H1 (cell line): Measurements from ENCODE around the gene PLA2G15. TPM values are rescaled to one million over a fixed set of nuclear protein-coding genes. Genes with fewer than 3 reads are reported as not detected.

ENCODE experiments used
- CTCF ChIA-PET: fragments of 300-600 bp; sonication (Branson Sonifier 250); formaldehyde crosslinking; loops from one replicate; lab custom pipeline; 2021; ENCODE audit not compliant: partially characterized antibody; lab: Charles Lee
- POLR2A ChIA-PET: fragments of 300-600 bp; sonication (Branson Sonifier 250); formaldehyde crosslinking; loops from one replicate; lab custom pipeline; 2021; ENCODE audit warnings: inconsistent platforms; ENCODE audit not compliant: partially characterized antibody; lab: Charles Lee
- DNase-seq, 2 experiments: peaks; one replicate each; pipeline versions ENCODE4 v3.0.0 to v3.0.0-alpha.2; 2010 to 2022; ENCODE audit warnings: low spot score in 2 of 2, low read depth in 1 of 2, mixed read lengths in 1 of 2
- FAIRE-seq: peaks from 2 replicates; lab custom pipeline; 2011; peaks lifted over from hg19 to GRCh38; lab: Jason Lieb, UNC
- H2AFZ ChIP-seq: 2 replicates; pipeline ENCODE4 v1.8.1; 2012; ENCODE audit warnings: low read length, inconsistent platforms
- H2AK5ac ChIP-seq: 2 replicates; pipeline ENCODE4 v1.6.1; 2013; ENCODE audit warnings: low read depth, low read length
- H2BK120ac ChIP-seq: replicated peaks from 2 replicates; pipeline ENCODE3; 2013; ENCODE audit warnings: low read depth, low read length, inconsistent platforms
- H2BK12ac ChIP-seq: 2 replicates; pipeline ENCODE4 v1.6.1; 2013; ENCODE audit warnings: low read depth, low read length
- H2BK15ac ChIP-seq: 2 replicates; pipeline ENCODE4 v1.6.1; 2013; ENCODE audit warnings: low read length
- H2BK20ac ChIP-seq: 2 replicates; pipeline ENCODE4 v1.6.1; 2013; ENCODE audit warnings: low read length
- H2BK5ac ChIP-seq: 2 replicates; pipeline ENCODE4 v1.6.1; 2013; ENCODE audit warnings: low read depth, low read length
- H3K14ac ChIP-seq: 2 replicates; pipeline ENCODE4 v1.6.1; 2013; ENCODE audit warnings: inconsistent platforms; ENCODE audit not compliant: insufficient read length
- H3K18ac ChIP-seq: 2 replicates; pipeline ENCODE4 v1.6.1; 2013; ENCODE audit warnings: low read length; ENCODE audit errors: extremely low read depth
- H3K23ac ChIP-seq: 2 replicates; pipeline ENCODE4 v1.6.1; 2013; ENCODE audit warnings: inconsistent platforms; ENCODE audit not compliant: insufficient read length
- H3K23me2 ChIP-seq: 2 replicates; pipeline ENCODE4 v1.6.1; 2013; ENCODE audit warnings: low read depth, low read length
- H3K27ac ChIP-seq: 2 replicates; pipeline ENCODE4 v1.6.1; 2011; ENCODE audit warnings: low read depth, low read length, inconsistent platforms
- H3K27me3 ChIP-seq, 4 experiments: replicated peaks in 1 of 4; 1 replicate in 1 of 4; 2 replicates in 3 of 4; pipeline versions ENCODE4 v1.6.1 to v1.8.1; 2011 to 2013; ENCODE audit warnings: low read length in 3 of 4, mild to moderate bottlenecking in 3 of 4, inconsistent platforms in 2 of 4, mixed read lengths in 2 of 4, moderate library complexity in 1 of 4; ENCODE audit not compliant: control insufficient read depth in 3 of 4, insufficient read depth in 3 of 4; ENCODE audit errors: extremely low read depth in 1 of 4
- H3K36me3 ChIP-seq, 4 experiments: 2 replicates each; pipeline versions ENCODE4 v1.6.1 to v1.8.1; 2011 to 2013; ENCODE audit warnings: mild to moderate bottlenecking in 4 of 4, low read length in 3 of 4, moderate library complexity in 2 of 4, control low read depth in 1 of 4, inconsistent platforms in 1 of 4; ENCODE audit not compliant: insufficient read depth in 4 of 4, control insufficient read depth in 2 of 4
- H3K4ac ChIP-seq: replicated peaks from 2 replicates; pipeline ENCODE3; 2013; ENCODE audit warnings: low read length, low read depth, mixed read lengths, inconsistent platforms; ENCODE audit not compliant: insufficient read length
- H3K4me1 ChIP-seq, 4 experiments: replicated peaks in 1 of 4; 1 replicate in 1 of 4; 2 replicates in 3 of 4; pipeline versions ENCODE4 v1.6.1 to v1.8.1; 2011 to 2013; ENCODE audit warnings: low read length in 3 of 4, inconsistent platforms in 2 of 4, mixed read lengths in 1 of 4; ENCODE audit not compliant: insufficient read depth in 4 of 4, control insufficient read depth in 3 of 4
- H3K4me2 ChIP-seq, 2 experiments: 2 replicates each; pipeline versions ENCODE4 v1.6.1 to v1.8.1; 2011 to 2013; ENCODE audit warnings: low read depth in 2 of 2, low read length in 2 of 2, control low read depth in 1 of 2, inconsistent platforms in 1 of 2, mild to moderate bottlenecking in 1 of 2; ENCODE audit not compliant: insufficient read depth in 1 of 2
- H3K4me3 ChIP-seq, 4 experiments: fragments of 200-600, 300-600 bp in 1 of 4; sonication (generic), shearing (Covaris generic), sonication (Bioruptor Twin) in 1 of 4; 2 replicates each; pipeline versions ENCODE4 v1.5.1 to v1.8.1; 2011 to 2016; ENCODE audit warnings: low read length in 4 of 4, low read depth in 3 of 4, control low read depth in 2 of 4, inconsistent platforms in 2 of 4, mild to moderate bottlenecking in 2 of 4, mixed read lengths in 1 of 4, moderate library complexity in 1 of 4; ENCODE audit not compliant: insufficient read depth in 2 of 4; ENCODE audit errors: extremely low read depth in 1 of 4
- H3K56ac ChIP-seq: replicated peaks from 2 replicates; pipeline ENCODE3; 2013; ENCODE audit warnings: low read depth, mild to moderate bottlenecking, mixed read lengths, low read length, inconsistent platforms; ENCODE audit not compliant: insufficient read length
- H3K79me1 ChIP-seq: 2 replicates; pipeline ENCODE4 v1.6.1; 2013; ENCODE audit warnings: low read depth, low read length, control low read depth
- H3K79me2 ChIP-seq, 2 experiments: 2 replicates each; pipeline versions ENCODE4 v1.6.1 to v1.8.1; 2012 to 2013; ENCODE audit warnings: low read length in 2 of 2, mild to moderate bottlenecking in 2 of 2, inconsistent platforms in 1 of 2; ENCODE audit not compliant: insufficient read depth in 2 of 2, control insufficient read depth in 1 of 2
- H3K9ac ChIP-seq, 4 experiments: replicated peaks in 1 of 4; 1 replicate in 1 of 4; 2 replicates in 3 of 4; pipeline versions ENCODE4 v1.6.1 to v1.8.1; 2011 to 2013; ENCODE audit warnings: low read depth in 3 of 4, low read length in 3 of 4, control low read depth in 2 of 4, mild to moderate bottlenecking in 2 of 4, moderate library complexity in 2 of 4, inconsistent platforms in 1 of 4; ENCODE audit errors: extremely low read depth in 1 of 4
- H3K9me3 ChIP-seq, 2 experiments: 2 replicates each; pipeline versions ENCODE4 v1.6.1 to v1.8.1; 2012 to 2013; ENCODE audit warnings: mild to moderate bottlenecking in 2 of 2, moderate library complexity in 2 of 2, control low read depth in 1 of 2, inconsistent platforms in 1 of 2, low read depth in 1 of 2, low read length in 1 of 2, mixed read lengths in 1 of 2; ENCODE audit not compliant: insufficient read depth in 2 of 2
- H4K20me1 ChIP-seq, 2 experiments: replicated peaks in 1 of 2; 2 replicates each; pipeline versions ENCODE3 to v1.8.1; 2011 to 2013; ENCODE audit warnings: inconsistent platforms in 2 of 2, low read length in 2 of 2, mild to moderate bottlenecking in 1 of 2; ENCODE audit not compliant: insufficient read depth in 2 of 2, control insufficient read depth in 1 of 2
- H4K5ac ChIP-seq: 2 replicates; pipeline ENCODE4 v1.6.1; 2013; ENCODE audit warnings: low read length, low read depth, mixed read lengths, inconsistent platforms; ENCODE audit not compliant: insufficient read length
- H4K8ac ChIP-seq: 2 replicates; pipeline ENCODE4 v1.8.0; 2013; ENCODE audit warnings: mild to moderate bottlenecking, moderate library complexity, low read length, inconsistent platforms; ENCODE audit not compliant: insufficient read depth; ENCODE audit errors: extremely low read depth
- H4K91ac ChIP-seq: replicated peaks from 2 replicates; pipeline ENCODE3; 2013; ENCODE audit warnings: low read length, mixed read lengths, inconsistent platforms; ENCODE audit not compliant: insufficient read length
- ASH2L ChIP-seq: fragments of 200-600, 300-600 bp; sonication (generic); IDR thresholded peaks from one replicate; pipeline ENCODE4 v1.7.1; 2017; ENCODE audit warnings: low read length
- BCL11A ChIP-seq, 2 experiments: IDR thresholded peaks; one replicate each; pipeline ENCODE4 v1.6.1; 2011; ENCODE audit warnings: low read depth in 2 of 2, low read length in 2 of 2, mild to moderate bottlenecking in 2 of 2
- CREB1 ChIP-seq: IDR thresholded peaks from 2 replicates; pipeline ENCODE4 v1.6.1; 2012; ENCODE audit warnings: inconsistent platforms
- EGR1 ChIP-seq: IDR thresholded peaks from 2 replicates; pipeline ENCODE4 v1.6.1; 2011; ENCODE audit warnings: low read depth, low read length, borderline replicate concordance
- EZH2 ChIP-seq: fragments of 200-600 bp; sonication (generic); IDR thresholded peaks from 2 replicates; pipeline ENCODE4 v1.7.1; 2012; ENCODE audit warnings: low read depth, mild to moderate bottlenecking, moderate library complexity, low read length, inconsistent platforms; ENCODE audit not compliant: severe bottlenecking
- JUND ChIP-seq: IDR thresholded peaks from 2 replicates; pipeline ENCODE4 v1.6.1; 2011; ENCODE audit warnings: mild to moderate bottlenecking, improper control_type of control experiment, low read length
- KDM5A ChIP-seq: fragments of 200-600 bp; IDR thresholded peaks from 2 replicates; pipeline ENCODE4 v1.7.1; 2012; ENCODE audit warnings: mild to moderate bottlenecking, low read length, inconsistent platforms, mixed read lengths
- PHF8 ChIP-seq: fragments of 200-600 bp; sonication (generic); conservative IDR thresholded peaks from 2 replicates; pipeline ENCODE4 v1.7.1; 2012; ENCODE audit warnings: low read depth, mild to moderate bottlenecking, inconsistent platforms, low read length, moderate library complexity
- RFX5 ChIP-seq: IDR thresholded peaks from 2 replicates; pipeline ENCODE4 v1.6.1; 2011; ENCODE audit warnings: low read depth, low read length, improper control_type of control experiment, borderline replicate concordance
- RNF2 ChIP-seq: fragments of 200-900, 300-1000 bp; sonication (generic); IDR thresholded peaks from 2 replicates; pipeline ENCODE4 v1.7.1; 2016; ENCODE audit warnings: borderline replicate concordance, low read depth, mild to moderate bottlenecking, antibody characterized with exemption, low read length; ENCODE audit not compliant: poor library complexity, severe bottlenecking; ENCODE audit errors: missing control alignments
- SIN3A ChIP-seq, 2 experiments: IDR thresholded peaks in 1 of 2; conservative IDR thresholded peaks in 1 of 2; 2 replicates each; pipeline ENCODE4 v1.6.1; 2011 to 2012; ENCODE audit warnings: low read length in 2 of 2, improper control_type of control experiment in 1 of 2, low read depth in 1 of 2, mild to moderate bottlenecking in 1 of 2
- SIX5 ChIP-seq: IDR thresholded peaks from 2 replicates; pipeline ENCODE4 v1.6.1; 2011; ENCODE audit warnings: mild to moderate bottlenecking, low read depth, low read length
- SP2 ChIP-seq: IDR thresholded peaks from 2 replicates; pipeline ENCODE4 v1.6.1; 2012; ENCODE audit warnings: mild to moderate bottlenecking, low read length, inconsistent platforms
- TAF7 ChIP-seq: optimal IDR thresholded peaks from 2 replicates; pipeline ENCODE3; 2011; ENCODE audit warnings: low read depth, mild to moderate bottlenecking, inconsistent platforms, low read length, moderate library complexity, borderline replicate concordance
- WGBS, 2 experiments: shearing (Covaris generic) in 1 of 2; methylation state at CpG; one replicate each; pipeline versions ENCODE4 v1.1.6 to v1.1.7; 2013 to 2015; ENCODE audit warnings: low lambda C conversion rate in 2 of 2, mixed read lengths in 2 of 2, inconsistent platforms in 1 of 2, low coverage in 1 of 2, missing lambda C conversion rate in 1 of 2; ENCODE audit not compliant: insufficient replicate concordance in 2 of 2, insufficient coverage in 1 of 2, insufficient read length in 1 of 2; ENCODE audit errors: extremely low coverage in 1 of 2, missing lambda C conversion rate in 1 of 2; 5-methylcytosine and 5-hydroxymethylcytosine counted together
- polyA plus RNA-seq, 7 experiments: library from polyadenylated mRNA; depleted of rRNA in 3 of 7; stranded (reverse) in 5 of 7; unstranded in 2 of 7; fragments of >200 nt in 5 of 7; fragments of 200-250 nt in 2 of 7; gene quantifications; 1 replicate in 5 of 7; 2 replicates in 1 of 7; 4 replicates in 1 of 7; pipeline versions ENCODE4 v1.2.1 to v1.2.3, GENCODE V29; 2011 to 2013; ENCODE audit warnings: missing spikeins in 2 of 7, mixed read lengths in 2 of 7
- total RNA-seq: library from RNA; stranded (reverse); fragmentation: NEBNext Ultra II Directional; extraction: Animal tissue kit (Norgen Biotek cat#: 25700); gene quantifications from 2 replicates; pipeline ENCODE4 v1.2.1, GENCODE V29; 2021

Gene PLA2G15
- total and polyA plus RNA-seq, 2 of the 8 experiments (the other 6 are each of a cell fraction or from before 2014, with no cell fraction given) = 11.2 to 12.0 TPM

GRCh38 chr16:68306633-68307032 is 61.5 kb downstream of the PLA2G15 start:
- 96% methylated on average over 3 of the region's 3 CpGs; no CpG with 5 or more reads in 1 of the 2 experiments for WGBS, 2 experiments
- H2BK12ac ChIP-seq = no peak overlapping the region
- peaks cover 0 to 7% of the 10 kb centered on the region in 2 experiments for H4K20me1 ChIP-seq
- H3K18ac ChIP-seq = no peak overlapping the region
- no peak overlapping the region for H3K27ac ChIP-seq
- H2AFZ ChIP-seq = no peak overlapping the region
- no peak overlapping the region for H2BK5ac ChIP-seq
- H3K56ac ChIP-seq = no peak overlapping the region
- ChIA-PET POLR2A (no interaction called here), CTCF (interaction anchor here (0.5 to 1.3 kb wide), 4 partner anchors 23 to 293 kb away, joined by 3 to 4 read pairs (median 3); partner anchors contain the start of gene SLC7A6)
- no peak overlapping the region for H4K5ac ChIP-seq
- no peak overlapping the region for H3K9ac ChIP-seq
- H3K9me3 ChIP-seq = no peaks in the 10 kb centered on the region
- peaks cover 7 to 56% (median 34%) of the 10 kb centered on the region in 4 experiments for H3K36me3 ChIP-seq
- no peaks in the 10 kb centered on the region for H3K27me3 ChIP-seq
- no peak overlapping the region for H3K4ac ChIP-seq
- no peak overlapping the region for H2BK20ac ChIP-seq
- peaks cover 5% of the 10 kb centered on the region; the same call in 1 of the 2 replicates for H3K79me1 ChIP-seq
- DNase-seq (no peak), FAIRE-seq (no peak)
- H4K8ac ChIP-seq = no peak overlapping the region
- H3K23me2 ChIP-seq = peaks cover 9% of the 10 kb centered on the region; the same call in 1 of the 2 replicates
- no peak overlapping the region for H3K4me3 ChIP-seq
- peaks cover 4 to 18% of the 10 kb centered on the region in 2 experiments for H3K79me2 ChIP-seq
- no peak overlapping the region for H4K91ac ChIP-seq
- no peak overlapping the region for H2BK120ac ChIP-seq
- H3K23ac ChIP-seq = no peak overlapping the region
- peaks cover 3 to 6% (median 4%) of the 10 kb centered on the region in 4 experiments; a peak in 5 of 7 replicates for H3K4me1 ChIP-seq
- no peak overlapping the region for H2BK15ac ChIP-seq
- H3K4me2 ChIP-seq = no peak overlapping the region
- no peak overlapping the region for H2AK5ac ChIP-seq
- H3K14ac ChIP-seq = no peak overlapping the region
- TF ChIP-seq EZH2 (no peak), SIX5 (no peak), SIN3A (conservative IDR thresholded peaks at IDR 0.05 in 1 of 2, IDR thresholded peaks at IDR 0.05 in 1 of 2; ENCODE audit: low read depth in 1 of 2, low read length in 2 of 2) (no peak), JUND (no peak), SP2 (no peak), PHF8 (no peak), BCL11A (IDR thresholded peaks at IDR 0.05; ENCODE audit: low read depth in 2 of 2, low read length in 2 of 2) (no peak), TAF7 (no peak), KDM5A (no peak), RFX5 (no peak), CREB1 (no peak), EGR1 (no peak), ASH2L (no peak), RNF2 (no peak)
